Spinal cord (tissue), 10 donors: ENCODE measurements around the gene ZNF618. TPM values are rescaled to one million over a fixed set of nuclear protein-coding genes. Genes with fewer than 3 reads are reported as not detected.

Source experiments
- DNase-seq, 6 donors: peaks; one replicate each; pipeline versions ENCODE4 v3.0.0 to v3.0.0-alpha.2; 2013 to 2015; ENCODE audit warnings: low spot score in 6 of 6, low read depth in 4 of 6
- H3K27ac ChIP-seq: one replicate; pipeline ENCODE4 v1.5.1; 2013; ENCODE audit warnings: low read depth, low read length, control low read depth
- H3K27me3 ChIP-seq: one replicate; pipeline ENCODE4 v1.6.1; 2013; ENCODE audit warnings: low read length; ENCODE audit not compliant: control insufficient read depth, insufficient read depth
- H3K36me3 ChIP-seq: one replicate; pipeline ENCODE4 v1.6.1; 2013; ENCODE audit warnings: low read length; ENCODE audit not compliant: control insufficient read depth, insufficient read depth
- H3K4me1 ChIP-seq: one replicate; pipeline ENCODE4 v1.6.1; 2013; ENCODE audit warnings: low read length; ENCODE audit not compliant: control insufficient read depth, insufficient read depth
- H3K4me3 ChIP-seq: one replicate; pipeline ENCODE4 v1.5.1; 2013; ENCODE audit warnings: low read depth, low read length, control low read depth
- H3K9me3 ChIP-seq: one replicate; pipeline ENCODE4 v1.6.1; 2013; ENCODE audit warnings: low read length; ENCODE audit not compliant: control insufficient read depth, insufficient read depth
- WGBS: methylation state at CpG from one replicate; pipeline ENCODE4 v1.1.5; 2013; ENCODE audit warnings: missing lambda C conversion rate; ENCODE audit not compliant: insufficient coverage; 5-methylcytosine and 5-hydroxymethylcytosine counted together
- polyA plus RNA-seq, 2 donors: library from polyadenylated mRNA; unstranded; fragments of 120-200 nt; gene quantifications; one replicate each; pipeline ENCODE4 v1.2.1, GENCODE V29; 2013; ENCODE audit not compliant: insufficient read length in 2 of 2
- total RNA-seq, 2 donors: library from RNA; depleted of rRNA in 1 of 2; stranded (reverse); fragments of 120-200 nt in 1 of 2; fragments of >200 nt in 1 of 2; gene quantifications; one replicate each; pipeline versions ENCODE4 v1.2.3 to v1.2.4, GENCODE V29; 2013 to 2014
- donor health status: healthy.

The ZNF618 gene
- total and polyA plus RNA-seq, 4 donors = 7.7 to 17.0 (median 15.4) TPM

GRCh38 chr9:114017741-114018715 is 141.9 kb downstream of the ZNF618 start:
- no peak overlapping the region for H3K27ac ChIP-seq
- H3K9me3 ChIP-seq = peaks cover 4% of the 10 kb centered on the region
- no peak for DNase-seq
- H3K4me1 ChIP-seq = no peaks in the 10 kb centered on the region
- H3K27me3 ChIP-seq = no peaks in the 10 kb centered on the region
- 96% methylated on average over 4 of the region's 6 CpGs for WGBS
- peaks cover 31% of the 10 kb centered on the region for H3K36me3 ChIP-seq
- no peak overlapping the region for H3K4me3 ChIP-seq

DNA sequence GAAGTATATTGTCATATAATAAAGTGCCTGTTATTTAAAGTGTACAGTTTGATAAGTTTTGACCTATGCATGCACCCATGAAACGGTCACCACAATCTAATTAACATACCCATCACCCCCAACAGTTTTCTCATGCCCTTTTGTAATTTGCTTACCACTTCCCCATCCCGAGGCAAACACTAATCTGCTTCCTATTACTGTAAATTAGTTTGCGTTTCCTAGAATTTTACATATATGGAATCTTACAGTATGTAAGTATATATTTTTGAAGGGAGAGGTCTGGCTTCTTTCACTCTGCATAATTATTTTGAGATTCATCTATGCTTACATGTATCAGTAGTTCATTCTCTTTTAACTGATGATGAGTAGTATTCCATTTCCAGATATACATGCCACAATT is 145.5 kb downstream of the ZNF618 start:
- Histone ChIP-seq H3K27me3 (no peaks in the 10 kb centered on the region), H3K36me3 (peaks cover 28% of the 10 kb centered on the region), H3K9me3 (peaks cover 2% of the 10 kb centered on the region), H3K4me3 (no peak overlapping the region), H3K4me1 (no peaks in the 10 kb centered on the region), H3K27ac (no peak overlapping the region)
- WGBS = 60% methylated on average over 1 of the region's 3 CpGs
- DNase-seq = no peak

DNA sequence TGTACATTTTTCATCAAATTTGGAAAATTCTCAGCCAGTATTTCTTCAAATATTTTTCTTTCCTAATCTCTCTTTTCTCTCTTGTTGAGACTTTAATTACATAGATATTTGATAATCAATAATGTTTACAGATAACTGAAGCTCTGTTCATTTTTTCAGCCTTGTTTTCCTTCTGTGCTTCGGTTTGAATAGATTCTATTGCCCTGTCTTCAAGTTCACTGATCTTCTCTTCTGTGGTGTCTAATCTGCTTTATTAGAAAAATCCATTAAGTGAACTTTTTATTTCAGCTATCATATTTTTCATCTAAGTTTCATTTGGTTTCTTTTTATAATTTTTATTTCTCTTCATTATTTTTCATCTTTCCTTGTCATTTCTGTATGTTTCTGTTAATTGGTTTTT is 147.9 kb downstream of the ZNF618 start:
- Histone ChIP-seq H3K4me3 (no peak overlapping the region), H3K36me3 (peaks cover 18% of the 10 kb centered on the region), H3K27me3 (no peaks in the 10 kb centered on the region), H3K9me3 (peaks cover 2% of the 10 kb centered on the region), H3K4me1 (no peaks in the 10 kb centered on the region), H3K27ac (no peak overlapping the region)
- no CpG with 5 or more reads among the region's 1 CpG for WGBS
- no peak for DNase-seq

- Histone ChIP-seq H3K4me3 (no peak overlapping the region), H3K36me3 (peaks cover 22% of the 10 kb centered on the region), H3K27me3 (no peaks in the 10 kb centered on the region), H3K27ac (no peak overlapping the region), H3K4me1 (no peaks in the 10 kb centered on the region), H3K9me3 (no peaks in the 10 kb centered on the region)
- WGBS = 100% methylated on average over 1 of the region's 3 CpGs
- no peak for DNase-seq
Observed at GRCh38 chr9:114025196-114025753, 149.2 kb downstream of the ZNF618 start.

DNA sequence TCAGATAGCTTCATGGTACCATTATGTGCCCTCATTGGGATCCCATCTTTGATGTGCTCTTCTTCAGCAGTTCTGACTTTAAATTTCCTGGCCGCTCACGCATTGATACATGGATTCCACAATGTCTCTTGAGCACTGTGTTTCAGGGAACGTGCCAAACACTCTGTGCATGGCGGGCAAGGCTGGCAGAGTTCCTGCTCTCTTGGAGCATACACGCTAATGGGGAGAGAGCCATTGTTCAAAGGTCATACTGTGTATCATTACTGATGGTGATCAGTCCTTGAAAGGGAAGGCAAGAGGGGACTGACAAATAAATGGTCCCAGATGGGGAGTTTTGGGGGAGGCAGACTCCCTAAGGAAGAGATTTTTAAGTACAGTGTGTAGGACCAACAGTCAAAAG is 149.7 kb downstream of the ZNF618 start:
- Histone ChIP-seq H3K4me3 (no peak overlapping the region), H3K9me3 (no peaks in the 10 kb centered on the region), H3K27me3 (no peaks in the 10 kb centered on the region), H3K36me3 (peaks cover 22% of the 10 kb centered on the region), H3K4me1 (no peaks in the 10 kb centered on the region), H3K27ac (no peak overlapping the region)
- 86% methylated on average over 5 of the region's 5 CpGs for WGBS
- no peak for DNase-seq

- no peak overlapping the region for H3K27ac ChIP-seq
- H3K9me3 ChIP-seq = no peaks in the 10 kb centered on the region
- 93% methylated on average over 3 of the region's 4 CpGs for WGBS
- H3K4me1 ChIP-seq = no peaks in the 10 kb centered on the region
- no peak overlapping the region for H3K4me3 ChIP-seq
- no peaks in the 10 kb centered on the region for H3K27me3 ChIP-seq
- DNase-seq = no peak
- peaks cover 22% of the 10 kb centered on the region for H3K36me3 ChIP-seq
Observed at GRCh38 chr9:114026335-114026734, 150.2 kb downstream of the ZNF618 start.

DNA sequence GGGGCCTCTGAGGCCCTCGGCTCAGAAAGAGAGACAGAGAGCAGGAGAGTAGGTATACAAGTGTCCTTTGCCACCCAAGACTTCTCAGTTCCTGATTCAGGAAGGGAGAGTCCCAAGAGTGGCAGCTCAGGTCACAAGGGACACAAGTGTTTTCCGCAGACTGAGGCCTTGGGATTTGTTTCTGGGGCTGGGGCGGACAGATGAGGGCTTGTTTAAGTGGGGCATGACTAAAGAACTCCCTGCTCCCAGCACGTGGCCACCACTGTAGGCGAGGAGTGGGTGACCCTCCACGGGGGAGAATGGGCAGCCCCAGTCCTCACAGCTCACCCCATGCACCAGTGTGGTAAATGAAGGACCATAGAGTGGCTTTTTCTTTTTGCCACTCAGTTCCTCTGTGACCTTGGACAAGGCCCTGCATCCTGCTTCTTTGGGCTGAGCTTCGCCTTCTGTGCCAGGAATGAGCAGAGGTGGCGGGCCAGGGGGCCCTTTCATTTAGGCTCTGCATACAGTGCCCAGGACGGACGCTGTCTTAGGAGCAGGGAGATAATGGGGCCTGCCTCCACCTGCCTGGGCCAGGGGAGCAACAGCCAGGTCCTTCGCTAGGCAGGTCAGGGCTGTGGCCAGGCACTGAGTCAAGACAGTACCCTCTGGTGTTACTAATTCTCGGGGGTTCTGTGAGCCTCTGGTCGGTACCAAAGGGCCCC is 151.2 kb downstream of the ZNF618 start:
- Histone ChIP-seq H3K27ac (no peak overlapping the region), H3K36me3 (peaks cover 28% of the 10 kb centered on the region), H3K9me3 (no peaks in the 10 kb centered on the region), H3K27me3 (no peaks in the 10 kb centered on the region), H3K4me3 (no peak overlapping the region), H3K4me1 (peaks cover 8% of the 10 kb centered on the region)
- WGBS = 92% methylated on average over 13 of the region's 13 CpGs
- no peak for DNase-seq

GRCh38 chr9:114027863-114028465 is 151.9 kb downstream of the ZNF618 start:
- H3K4me3 ChIP-seq = no peak overlapping the region
- 83% methylated on average over 3 of the region's 4 CpGs for WGBS

GRCh38 chr9:114028646-114029045 is 152.5 kb downstream of the ZNF618 start:
- WGBS = 96% methylated on average over 22 of the region's 22 CpGs
- no peaks in the 10 kb centered on the region for H3K9me3 ChIP-seq
- H3K27me3 ChIP-seq = no peaks in the 10 kb centered on the region
- H3K4me3 ChIP-seq = no peak overlapping the region
- H3K4me1 ChIP-seq = peaks cover 20% of the 10 kb centered on the region
- DNase-seq = no peak
- no peak overlapping the region for H3K27ac ChIP-seq
- H3K36me3 ChIP-seq = peaks cover 41% of the 10 kb centered on the region

More at GRCh38 chr9:114027863-114028465, 151.9 kb downstream of the ZNF618 start:
- Histone ChIP-seq H3K4me1 (peaks cover 14% of the 10 kb centered on the region), H3K27ac (no peak overlapping the region), H3K36me3 (peaks cover 34% of the 10 kb centered on the region), H3K27me3 (no peaks in the 10 kb centered on the region), H3K9me3 (no peaks in the 10 kb centered on the region)
- DNase-seq = no peak
